Lower leg skin (tissue), 4 donors: Measurements from ENCODE around the gene DNPH1. TPM values are rescaled to one million over a fixed set of nuclear protein-coding genes. Genes with fewer than 3 reads are reported as not detected.

Experiments
- DNase-seq, 2 donors: peaks; one replicate each; pipeline ENCODE4 v3.0.0-alpha.2; 2019; ENCODE audit warnings: low spot score in 2 of 2
- H3K4me3 ChIP-seq: fragments of 200-600 bp; sonication (generic); 2 replicates; pipeline ENCODE4 v1.5.1; 2017; ENCODE audit warnings: mild to moderate bottlenecking, low read depth; ENCODE audit not compliant: poor library complexity, severe bottlenecking
- CTCF ChIP-seq, 3 donors: fragments of 450-650 bp; IDR thresholded peaks; one replicate each; pipeline ENCODE4 v1.5.1; 2016; ENCODE audit warnings: antibody characterized with exemption in 3 of 3, mild to moderate bottlenecking in 3 of 3, moderate library complexity in 2 of 3
- POLR2A ChIP-seq, 2 donors: fragments of 450-650 bp; IDR thresholded peaks; one replicate each; pipeline ENCODE4 v1.6.1; 2016 to 2017; ENCODE audit warnings: antibody characterized with exemption in 2 of 2, mild to moderate bottlenecking in 1 of 2, moderate library complexity in 1 of 2
- WGBS, 2 donors: methylation state at CpG; one replicate each; pipeline ENCODE4 v1.1.5; 2018; 5-methylcytosine and 5-hydroxymethylcytosine counted together
- intact Hi-C: fragments of 100-400 bp; cut with DNase I; formaldehyde crosslinking; loops from one replicate; pipeline ENCODE4 v1.15.0; 2023; ENCODE audit warnings: low total_unique reads
- total RNA-seq, 4 donors: library from RNA; depleted of rRNA; stranded (reverse); fragments of >200 nt; gene quantifications; one replicate each; pipeline ENCODE4 v1.1.0, GENCODE V29; 2016

Gene DNPH1
- total RNA-seq, 4 donors from 2014 or later = 48.5 to 77.0 (median 61.2) TPM

- no peak overlapping the region for H3K4me3 ChIP-seq
- 5 to 7% methylated on average over 8 of the region's 8 CpGs for WGBS, 2 donors
- DNase-seq = no peak
- intact Hi-C loops = no loop called here
- no peak for TF ChIP-seq POLR2A (IDR thresholded peaks at IDR 0.05)
- TF ChIP-seq CTCF (IDR thresholded peaks at IDR 0.05) = no peak
These were observed 21.7 kb upstream of the DNPH1 start for GRCh38 chr6:43250992-43251373.

GRCh38 chr6:43248791-43249190 is 19.5 kb upstream of the DNPH1 start:
- intact Hi-C loops = no loop called here
- no peak overlapping the region for H3K4me3 ChIP-seq
- no peak for TF ChIP-seq CTCF (IDR thresholded peaks at IDR 0.05)
- no peak for TF ChIP-seq POLR2A (IDR thresholded peaks at IDR 0.05)
- DNase-seq = no peak

- no peak for DNase-seq
- intact Hi-C loops = no loop called here
- no peak overlapping the region for H3K4me3 ChIP-seq
- TF ChIP-seq POLR2A (IDR thresholded peaks at IDR 0.05) = no peak
- no peak for TF ChIP-seq CTCF (IDR thresholded peaks at IDR 0.05)
- 73 to 77% methylated on average over 3 of the region's 3 CpGs for WGBS, 2 donors
These were observed 18.8 kb upstream of the DNPH1 start for GRCh38 chr6:43248101-43248500.

GRCh38 chr6:43247114-43247999 is 18.1 kb upstream of the DNPH1 start:
- TF ChIP-seq POLR2A (IDR thresholded peaks at IDR 0.05) = no peak
- no peak for TF ChIP-seq CTCF (IDR thresholded peaks at IDR 0.05)
- 3 to 4% methylated on average over 46 of the region's 46 CpGs for WGBS, 2 donors
- intact Hi-C loops = no loop called here
- DNase-seq = peak; percentile 33 to 92
- peak overlapping the region; percentile 1 for H3K4me3 ChIP-seq

GRCh38 chr6:43246301-43247113 is 17.2 kb upstream of the DNPH1 start:
- intact Hi-C loops = no loop called here
- 24 to 37% methylated on average over 27 of the region's 27 CpGs for WGBS, 2 donors
- H3K4me3 ChIP-seq = peak overlapping the region; percentile 1
- TF ChIP-seq POLR2A (IDR thresholded peaks at IDR 0.05) (no peak), CTCF (IDR thresholded peaks at IDR 0.05) (no peak)
- DNase-seq = no peak
